ENCODE measurements around the gene ULK2.

DNA sequence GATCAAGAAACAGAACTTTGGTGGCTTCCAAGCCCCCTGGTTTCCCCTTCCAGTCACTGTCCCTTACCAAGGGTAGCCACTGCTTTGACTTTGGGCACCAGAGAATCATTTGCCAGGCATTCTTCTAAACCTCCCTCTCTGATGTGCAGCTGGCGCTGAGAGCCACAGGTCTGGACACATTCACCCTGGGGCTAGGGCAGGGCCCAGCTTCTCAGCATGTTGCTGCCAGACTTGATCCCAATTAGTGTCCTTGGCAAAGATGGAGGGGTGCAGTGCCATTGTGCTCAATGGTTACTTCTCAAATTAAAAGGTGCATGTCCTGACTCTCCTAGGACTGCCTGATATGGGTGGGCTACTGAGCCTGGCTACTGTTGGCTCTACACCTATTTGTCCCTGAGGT, 143.8 kb downstream of the ULK2 start:
- TF ChIP-seq KAT7 (CRISPR knock-in tag; IDR thresholded peaks at IDR 0.05; ENCODE audit: borderline replicate concordance) (no peak), SP2 (CRISPR knock-in tag; IDR thresholded peaks at IDR 0.05) (no peak), EZH2 (conservative IDR thresholded peaks at IDR 0.05; ENCODE audit: low read depth, low read length) (no peak), ZNF564 (CRISPR knock-in tag; IDR thresholded peaks at IDR 0.05) (no peak), ZNF274 (CRISPR knock-in tag; IDR thresholded peaks at IDR 0.05) (no peak), POLR2A (IDR thresholded peaks at IDR 0.05; ENCODE audit: insufficient read depth in 1 of 2, low read depth in 2 of 2, low read length in 2 of 2) (no peak)

Data from HepG2 (cell line).